ENCODE results near the gene PDGFC.
"Not testable (repeated sequence)": the region's sequence is repeated elsewhere in the genome, so short reads cannot be mapped to it uniquely, and the experiment has no call there.

The PDGFC gene

DNA sequence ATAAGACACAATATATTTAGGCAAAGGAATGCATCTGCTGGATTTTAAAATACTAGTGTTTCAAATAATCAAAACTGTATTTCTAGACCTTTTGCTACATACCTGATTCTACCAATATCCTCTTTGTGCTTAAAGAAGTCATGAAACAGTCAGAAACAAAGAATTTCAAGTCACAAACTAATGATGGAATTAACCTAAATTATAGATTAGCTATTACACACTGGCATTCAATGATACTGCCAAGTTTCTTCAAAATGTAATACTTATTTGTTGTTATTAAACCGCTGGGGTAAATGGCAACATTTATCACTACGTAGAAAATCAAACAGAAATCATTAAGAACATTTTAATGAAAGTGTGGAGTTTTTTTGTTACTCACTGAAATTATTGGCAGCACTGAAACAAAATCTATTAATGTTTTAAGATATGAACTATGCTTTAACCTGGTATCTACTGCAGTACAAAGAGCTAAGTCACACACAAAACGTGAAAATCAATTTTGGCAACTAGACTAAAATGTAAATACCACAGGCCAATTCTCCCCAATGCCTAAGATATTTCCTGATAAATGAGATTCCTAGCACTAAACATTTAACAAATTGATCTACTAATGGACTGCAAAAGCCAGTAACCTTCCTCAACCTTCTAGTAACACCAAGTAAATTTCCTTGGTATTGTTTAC, 19.4 kb downstream of the PDGFC start:
- DNase-seq (ENCODE audit: low read depth in 2 of 2, low spot score in 1 of 2), result no peak

DNA sequence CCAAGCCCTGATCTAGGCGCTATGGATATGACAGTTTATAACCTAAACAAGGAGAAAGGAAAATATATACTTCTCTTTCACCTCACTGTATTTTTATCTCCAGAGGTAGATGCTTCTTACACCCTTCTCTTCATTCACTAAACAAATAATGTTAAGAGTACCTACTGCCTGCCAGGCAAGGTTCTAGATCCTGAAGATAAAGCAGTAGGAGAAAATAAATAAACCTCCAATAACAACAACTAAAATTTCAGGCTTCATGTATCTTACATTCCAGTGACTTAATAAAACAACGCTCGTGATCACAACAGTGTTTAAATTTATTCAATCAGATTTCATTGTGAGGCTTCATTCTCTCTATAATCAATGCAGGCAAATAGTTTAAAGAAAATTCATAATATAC, 20.7 kb downstream of the PDGFC start:
- DNase-seq (ENCODE audit: low read depth in 2 of 2, low spot score in 1 of 2), result no peak

GRCh38 chr4:156950090-156950489, 21.5 kb downstream of the PDGFC start:
- DNase-seq (ENCODE audit: low read depth in 2 of 2, low spot score in 1 of 2), result no peak

DNA sequence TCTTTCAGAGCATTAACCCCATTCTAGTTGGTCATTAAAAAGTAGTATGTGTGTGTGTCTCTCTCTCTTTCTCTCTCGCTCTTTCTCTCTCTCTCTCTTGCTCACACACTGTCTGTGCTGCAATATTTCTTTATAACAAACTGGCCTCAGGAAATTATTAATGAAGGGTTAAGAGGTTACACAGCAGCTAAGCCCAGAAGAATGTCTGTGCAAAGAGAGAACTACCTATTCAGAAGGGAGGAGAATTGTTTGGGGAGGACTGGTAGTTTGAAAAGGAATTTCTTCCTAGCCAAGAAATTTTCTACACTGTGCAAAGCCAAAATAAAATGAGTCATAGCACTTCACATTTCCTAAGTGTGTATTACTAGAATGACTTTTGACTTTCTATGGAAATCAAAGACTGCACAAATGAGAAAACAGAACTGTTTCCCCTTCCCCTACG, 22.2 kb downstream of the PDGFC start:
- DNase-seq (ENCODE audit: low read depth in 2 of 2, low spot score in 1 of 2), result no peak

- no peak for DNase-seq (ENCODE audit: low read depth in 2 of 2, low spot score in 1 of 2)
Measured at GRCh38 chr4:156948738-156949137, 22.9 kb downstream of the PDGFC start.

DNA sequence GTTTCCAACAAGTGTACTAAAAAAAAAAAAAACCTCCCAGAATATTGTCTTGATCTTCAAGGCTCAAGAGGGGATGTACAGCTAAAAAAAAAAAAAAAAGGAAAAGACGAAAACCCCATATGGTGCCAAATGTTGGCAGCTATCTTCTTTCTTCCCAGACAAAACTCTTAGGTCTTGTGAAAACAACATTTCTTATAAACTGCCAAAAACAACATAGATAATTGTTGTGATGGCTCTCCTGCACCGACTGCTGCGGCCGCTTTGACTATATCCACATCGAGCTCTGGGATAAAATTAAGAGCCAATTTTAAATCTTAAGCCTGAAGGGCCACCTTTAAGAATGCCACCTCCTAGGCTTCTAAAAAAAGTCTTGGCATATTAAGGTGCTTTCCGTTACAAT, 23.5 kb downstream of the PDGFC start:
- DNase-seq (ENCODE audit: low read depth in 2 of 2, low spot score in 1 of 2), result no peak

GRCh38 chr4:156946516-156947424, 24.8 kb downstream of the PDGFC start:
- no peak for DNase-seq (ENCODE audit: low read depth in 2 of 2, low spot score in 1 of 2)

- no peak for DNase-seq (ENCODE audit: low read depth in 2 of 2, low spot score in 1 of 2)
Measured at GRCh38 chr4:156945532-156945931, 26.1 kb downstream of the PDGFC start.

GRCh38 chr4:156942991-156943390, 28.6 kb downstream of the PDGFC start:
- no peak for DNase-seq (ENCODE audit: low read depth in 2 of 2, low spot score in 1 of 2)

DNA sequence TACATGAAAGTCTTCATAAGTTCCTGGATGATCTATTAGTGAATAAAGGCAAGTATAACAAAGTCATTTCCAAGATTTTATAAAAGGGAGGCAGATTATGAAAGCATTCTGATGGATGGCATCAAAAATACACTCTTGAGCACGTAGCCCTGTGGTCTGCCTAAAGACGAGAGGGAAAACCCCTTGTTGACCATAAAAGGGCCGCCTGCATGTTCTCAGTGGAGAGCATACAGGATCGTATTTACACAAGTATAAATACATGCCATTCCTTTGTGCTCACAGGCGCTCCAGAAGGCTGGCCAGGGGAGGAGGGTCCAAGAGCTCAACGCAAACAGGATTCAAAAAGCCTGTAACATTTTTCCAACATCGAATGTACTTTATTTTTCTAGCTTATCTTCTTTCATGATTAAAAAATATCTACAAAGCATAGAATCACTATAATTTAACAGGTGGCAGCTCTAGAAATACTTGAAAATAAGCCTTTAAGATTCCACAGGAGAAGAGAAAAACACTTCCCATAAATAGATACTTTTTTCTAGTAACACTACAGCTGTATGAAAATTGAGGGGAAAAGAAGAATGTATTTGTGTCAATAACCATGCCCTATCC, 29.6 kb downstream of the PDGFC start:
- no peak for DNase-seq (ENCODE audit: low read depth in 2 of 2, low spot score in 1 of 2)

DNA sequence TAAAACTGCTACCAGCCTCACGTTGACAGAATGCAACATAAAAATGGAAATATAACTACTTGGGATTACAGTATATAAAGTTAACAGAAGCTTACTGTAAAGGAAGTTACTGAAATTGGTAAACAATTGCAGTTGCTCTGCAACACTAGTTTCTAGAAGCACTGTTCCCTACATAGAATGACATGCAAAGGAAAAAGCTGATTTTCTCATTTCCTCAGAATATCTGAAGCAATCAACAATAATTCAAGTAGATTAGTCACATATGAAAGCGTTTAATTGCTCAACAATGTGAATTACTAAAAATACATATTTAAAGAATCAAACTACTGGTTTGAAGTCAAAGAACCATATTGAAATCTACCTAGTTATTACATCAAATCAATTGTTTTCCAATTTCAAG, 31.8 kb downstream of the PDGFC start:
- DNase-seq (ENCODE audit: low read depth in 2 of 2, low spot score in 1 of 2), result no peak

- no peak for DNase-seq (ENCODE audit: low read depth in 2 of 2, low spot score in 1 of 2)
Measured at GRCh38 chr4:156939139-156939538, 32.5 kb downstream of the PDGFC start.

DNA sequence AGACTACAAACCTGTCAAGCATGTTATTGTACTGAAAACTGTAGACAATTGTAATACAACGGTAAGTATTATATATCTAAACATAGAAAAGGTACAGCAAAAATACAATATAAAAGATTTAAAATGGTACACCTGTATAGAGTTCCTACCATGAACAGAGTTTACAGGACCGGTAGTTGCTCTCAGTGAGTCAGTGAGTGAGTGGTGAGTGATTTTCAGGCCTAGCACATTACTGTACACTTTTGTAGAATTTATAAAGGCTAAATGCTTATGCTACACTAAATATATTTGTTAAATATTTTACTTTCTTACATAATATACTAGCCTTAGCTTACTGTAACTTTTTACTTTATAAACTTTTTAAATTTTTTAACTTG, 37.4 kb downstream of the PDGFC start:
- no peak for DNase-seq (ENCODE audit: low read depth in 2 of 2, low spot score in 1 of 2)

GRCh38 chr4:156933633-156934258, 37.9 kb downstream of the PDGFC start:
- DNase-seq (ENCODE audit: low read depth in 2 of 2, low spot score in 1 of 2), result no peak

GRCh38 chr4:156932360-156932759, 39.2 kb downstream of the PDGFC start:
- DNase-seq (ENCODE audit: low read depth in 2 of 2, low spot score in 1 of 2), result not testable (repeated sequence)

DNA sequence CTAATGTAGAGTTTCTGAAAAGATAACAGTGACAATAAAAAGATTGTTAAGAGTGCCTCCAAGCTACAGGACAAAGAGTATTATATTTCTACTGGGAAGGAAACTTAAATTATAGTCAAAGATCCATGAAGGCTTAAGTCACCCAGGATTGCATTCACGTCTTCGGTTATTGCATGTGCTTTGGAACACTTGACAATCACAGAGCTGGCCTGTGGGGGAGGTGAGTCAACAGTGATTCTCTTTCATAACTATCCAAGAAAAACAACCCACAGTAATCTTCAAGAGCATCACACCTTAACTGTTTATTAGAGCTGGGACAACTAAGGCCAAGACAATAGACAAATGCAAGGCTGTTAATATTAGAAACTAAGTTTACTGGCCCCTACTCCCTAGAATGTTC, 40.3 kb downstream of the PDGFC start:
- DNase-seq (ENCODE audit: low read depth in 2 of 2, low spot score in 1 of 2), result no peak

GRCh38 chr4:156929386-156930105, 42.1 kb downstream of the PDGFC start:
- no peak for DNase-seq (ENCODE audit: low read depth in 2 of 2, low spot score in 1 of 2)

GRCh38 chr4:156924774-156925315, 46.8 kb downstream of the PDGFC start:
- no peak for DNase-seq (ENCODE audit: low read depth in 2 of 2, low spot score in 1 of 2)

DNA sequence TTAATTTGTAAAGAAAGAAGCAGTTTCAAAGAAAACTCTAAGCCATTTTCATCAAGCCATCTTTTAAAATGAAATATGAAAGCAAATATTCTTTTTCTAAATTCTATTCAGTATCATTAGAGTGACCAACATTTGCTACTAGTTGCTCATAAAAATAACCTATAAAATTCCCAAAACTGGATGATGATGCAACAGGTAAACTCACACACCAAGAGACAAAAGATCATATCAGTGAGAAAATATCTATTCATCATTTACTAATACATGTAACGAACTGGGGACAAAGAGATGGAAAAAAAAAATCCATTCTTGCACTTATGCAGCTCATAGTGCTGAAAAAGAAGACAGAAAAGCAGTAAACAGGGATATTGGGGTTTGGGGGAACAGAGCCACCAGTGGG, 48.1 kb downstream of the PDGFC start:
- no peak for DNase-seq (ENCODE audit: low read depth in 2 of 2, low spot score in 1 of 2)

DNA sequence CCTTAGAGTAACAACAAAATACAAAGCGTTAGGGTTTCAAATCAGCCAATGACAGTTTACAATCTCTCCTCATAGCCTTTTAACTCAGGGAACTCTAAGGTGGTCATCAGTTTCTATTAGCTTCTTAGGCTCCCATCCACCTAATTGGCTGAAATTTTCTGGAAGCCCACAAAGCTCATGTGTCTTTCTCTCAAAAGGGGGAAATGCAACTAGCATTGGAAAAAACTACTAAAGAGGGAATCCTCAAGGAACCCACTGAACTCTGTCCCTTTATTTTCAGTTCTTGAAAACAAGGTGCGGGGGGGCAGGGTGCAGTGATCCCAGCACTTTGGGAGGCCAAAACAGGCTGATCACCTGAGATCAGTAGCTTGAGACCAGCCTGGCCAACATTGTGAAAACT, 56.4 kb downstream of the PDGFC start:
- DNase-seq (ENCODE audit: low read depth in 2 of 2, low spot score in 1 of 2), result no peak

DNA sequence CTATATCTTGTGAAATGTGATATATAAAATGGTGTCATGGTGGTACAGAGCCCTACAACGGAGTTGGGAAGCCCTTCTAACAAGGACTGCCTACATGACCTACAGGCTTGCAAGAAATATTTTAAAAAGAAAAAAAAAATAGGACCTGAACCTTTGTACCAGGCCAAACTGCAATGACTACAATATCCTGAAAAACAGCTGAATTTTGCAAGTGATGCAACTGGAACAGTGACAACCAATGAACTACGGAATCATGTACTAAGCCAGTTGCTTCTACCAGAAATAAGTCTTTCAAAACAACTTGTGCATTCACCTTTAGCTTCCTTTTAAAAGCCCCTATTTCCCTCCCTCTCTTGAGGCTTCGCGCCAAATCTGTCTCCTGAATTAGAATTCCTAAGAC, 58.4 kb downstream of the PDGFC start:
- no peak for DNase-seq (ENCODE audit: low read depth in 2 of 2, low spot score in 1 of 2)
